GM12801 (cell line): ENCODE data around the gene CAAP1.

Experiments used
- TF ChIP-seq, protein P1 (sequence below): IDR thresholded peaks from one replicate; pipeline ENCODE4 v1.5.1; 2011; ENCODE audit warnings: control low read depth; ENCODE audit not compliant: insufficient read length; ENCODE audit errors: extremely low read depth

The CAAP1 gene

DNA sequence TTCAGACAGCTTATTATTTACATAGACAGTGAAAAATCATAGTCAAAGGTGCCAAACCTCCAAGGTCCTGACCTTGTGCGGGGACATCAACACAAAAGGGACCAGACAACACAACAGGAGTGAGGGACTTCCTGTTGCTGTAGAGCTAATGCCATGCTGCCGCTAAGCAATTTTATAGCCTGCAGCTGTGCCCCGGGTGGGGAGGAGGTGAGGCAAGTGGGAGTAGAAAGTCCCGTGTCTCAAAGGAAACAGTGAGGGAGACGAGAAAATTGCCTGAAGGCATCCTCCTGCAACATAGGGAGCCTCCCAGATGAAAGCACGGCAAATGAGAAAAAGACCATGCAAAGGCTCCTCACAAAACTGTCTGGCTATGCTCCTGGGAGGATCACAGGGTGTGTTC lies 58.8 kb downstream of the CAAP1 start:
- TF ChIP-seq, protein P1, sequence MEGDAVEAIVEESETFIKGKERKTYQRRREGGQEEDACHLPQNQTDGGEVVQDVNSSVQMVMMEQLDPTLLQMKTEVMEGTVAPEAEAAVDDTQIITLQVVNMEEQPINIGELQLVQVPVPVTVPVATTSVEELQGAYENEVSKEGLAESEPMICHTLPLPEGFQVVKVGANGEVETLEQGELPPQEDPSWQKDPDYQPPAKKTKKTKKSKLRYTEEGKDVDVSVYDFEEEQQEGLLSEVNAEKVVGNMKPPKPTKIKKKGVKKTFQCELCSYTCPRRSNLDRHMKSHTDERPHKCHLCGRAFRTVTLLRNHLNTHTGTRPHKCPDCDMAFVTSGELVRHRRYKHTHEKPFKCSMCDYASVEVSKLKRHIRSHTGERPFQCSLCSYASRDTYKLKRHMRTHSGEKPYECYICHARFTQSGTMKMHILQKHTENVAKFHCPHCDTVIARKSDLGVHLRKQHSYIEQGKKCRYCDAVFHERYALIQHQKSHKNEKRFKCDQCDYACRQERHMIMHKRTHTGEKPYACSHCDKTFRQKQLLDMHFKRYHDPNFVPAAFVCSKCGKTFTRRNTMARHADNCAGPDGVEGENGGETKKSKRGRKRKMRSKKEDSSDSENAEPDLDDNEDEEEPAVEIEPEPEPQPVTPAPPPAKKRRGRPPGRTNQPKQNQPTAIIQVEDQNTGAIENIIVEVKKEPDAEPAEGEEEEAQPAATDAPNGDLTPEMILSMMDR: no peak

DNA sequence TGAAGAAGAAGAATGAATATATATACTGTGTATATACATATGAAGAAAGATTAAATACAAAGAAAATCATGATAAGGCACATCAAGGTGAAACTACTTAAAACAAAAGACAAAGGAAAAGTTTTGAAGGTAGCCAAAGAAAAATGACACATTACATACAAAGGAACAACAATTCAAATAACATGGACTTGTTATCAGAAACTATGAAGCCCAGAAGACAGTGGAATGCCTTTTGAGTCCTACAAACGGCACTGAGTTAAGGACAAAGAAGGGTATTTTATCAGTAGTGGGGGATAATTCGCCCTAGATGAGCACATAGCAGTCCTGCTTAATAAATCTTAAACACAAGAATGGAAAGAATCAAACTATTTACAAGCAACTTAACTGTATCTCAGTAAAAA lies 77.8 kb downstream of the CAAP1 start:
- TF ChIP-seq, protein P1: no peak

DNA sequence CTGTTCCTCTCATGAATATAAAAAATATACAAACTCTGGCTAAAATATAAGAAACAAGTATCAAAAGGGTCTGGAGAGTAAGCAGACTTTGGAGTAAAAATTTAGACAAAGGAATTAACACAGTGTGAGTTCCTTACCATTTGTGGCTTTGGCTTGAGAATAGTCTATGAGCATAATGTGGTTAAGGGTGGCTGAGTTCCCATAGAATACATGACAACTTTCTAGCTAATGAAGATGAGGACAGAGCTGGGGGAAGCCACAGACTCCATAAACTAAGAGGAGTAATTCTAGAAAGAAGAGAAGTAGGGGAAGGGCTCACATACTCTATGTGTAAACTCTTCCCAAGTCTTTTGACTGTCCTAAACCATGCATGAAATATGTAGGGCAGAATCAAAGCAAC lies 79.4 kb downstream of the CAAP1 start:
- TF ChIP-seq, protein P1: no peak

DNA sequence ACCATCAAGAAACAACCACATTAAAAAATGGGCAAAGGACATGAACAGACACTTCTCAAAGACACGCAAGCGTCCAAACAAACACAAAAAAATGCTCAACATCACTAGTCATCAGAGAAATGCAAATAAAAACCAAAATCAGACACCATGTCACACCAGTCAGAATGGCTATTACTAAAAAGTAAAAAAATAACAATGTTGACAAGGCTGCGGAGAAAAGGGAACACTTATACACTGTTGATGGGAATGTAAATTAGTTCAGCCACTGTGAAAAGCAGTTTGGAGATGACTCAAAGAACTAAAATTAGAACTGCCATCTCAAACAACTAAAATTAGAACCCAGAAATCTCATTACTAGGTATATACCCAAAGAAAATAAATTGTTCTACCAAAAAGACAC lies 80.4 kb downstream of the CAAP1 start:
- TF ChIP-seq, protein P1: no peak

DNA sequence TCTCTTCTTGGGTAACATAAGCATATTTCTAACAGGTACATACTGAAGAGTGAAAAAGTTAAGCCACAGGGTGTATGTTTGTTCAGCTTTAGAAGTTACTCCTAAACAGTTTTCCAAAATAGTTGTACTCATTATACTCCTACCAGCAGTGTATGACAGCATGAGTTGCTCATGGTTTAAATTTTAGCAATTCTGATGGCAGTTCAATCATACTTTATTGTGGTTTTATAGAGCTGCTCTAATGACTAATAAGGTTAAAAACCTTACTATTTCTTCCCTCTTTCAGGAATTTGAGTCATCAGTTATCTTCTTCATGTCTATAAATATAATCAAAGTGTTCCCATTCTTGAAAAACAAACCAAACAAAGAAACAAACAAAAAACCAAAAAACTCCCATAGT lies 81.5 kb downstream of the CAAP1 start:
- TF ChIP-seq, protein P1: no peak

DNA sequence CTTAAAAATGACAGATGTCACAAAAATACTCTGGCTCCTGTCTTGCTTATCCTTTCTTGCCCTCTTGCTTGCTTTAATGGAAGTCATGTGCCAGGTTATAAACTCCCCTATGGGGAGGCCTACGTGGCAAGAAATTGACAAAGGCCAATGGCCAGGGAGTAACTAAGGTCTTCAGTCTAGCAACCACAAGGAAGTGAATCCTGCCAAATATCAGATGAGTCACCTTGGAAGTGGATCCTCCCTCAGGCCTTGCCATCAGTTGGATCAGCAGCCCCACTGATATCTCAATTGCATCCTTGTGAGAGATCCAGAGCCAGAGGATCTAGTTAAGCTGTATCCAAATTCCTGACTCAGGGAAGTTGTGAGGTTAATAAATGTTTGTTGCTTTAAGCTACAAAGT lies 82.8 kb downstream of the CAAP1 start:
- TF ChIP-seq, protein P1: no peak

DNA sequence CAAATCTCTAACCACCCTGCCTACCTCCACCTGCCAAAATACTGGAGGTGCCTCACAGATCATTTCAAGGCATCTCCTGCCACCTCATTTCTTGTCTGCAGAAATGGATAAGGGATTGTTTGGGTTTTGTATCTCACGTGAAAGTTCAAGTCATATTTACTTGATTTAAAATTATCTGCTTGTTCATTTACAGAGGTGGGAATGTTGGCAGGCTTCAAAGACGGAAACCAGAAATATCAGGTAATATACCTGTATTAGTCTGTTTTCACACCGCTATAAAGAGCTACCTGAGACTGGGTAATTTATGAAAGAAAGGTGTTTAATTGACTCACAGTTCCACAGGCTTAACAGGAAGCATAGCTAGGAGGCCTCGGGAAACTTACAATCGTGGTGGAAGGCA lies 85.4 kb downstream of the CAAP1 start:
- TF ChIP-seq, protein P1: no peak

DNA sequence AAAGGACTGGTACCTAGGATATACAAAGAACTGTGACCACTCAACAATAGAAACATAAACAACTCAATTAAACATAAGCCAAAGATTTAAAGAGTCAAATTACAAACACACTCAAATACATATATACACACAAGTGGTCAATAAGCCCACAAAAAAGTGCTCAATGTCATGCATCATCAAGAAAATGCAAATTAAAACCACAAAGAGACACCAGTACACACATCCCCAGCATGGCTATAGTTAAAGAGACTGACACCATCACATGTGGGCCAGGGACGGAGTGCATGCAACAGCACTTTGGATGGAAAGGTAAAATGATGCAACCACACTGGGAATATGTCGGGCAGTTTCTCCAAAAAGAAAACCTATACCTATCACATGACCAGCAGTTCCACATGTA lies 89.7 kb downstream of the CAAP1 start:
- TF ChIP-seq, protein P1: no peak
